ACHN (cell line): ENCODE measurements around the gene SLC2A6.
A peak's percentile ranks its signal among the peaks of the same experiment; 100 is the strongest.

ENCODE experiments used
- DNase-seq: peaks from one replicate; pipeline ENCODE4 v3.0.0-alpha.2; 2015
- in situ Hi-C: cut with HindIII; loops from 2 replicates; pipeline ENCODE4 v1.10.0; 2017; ENCODE audit warnings: low sequenced_read_pairs, low pct_ligation_motif_present, low pct_unique_long_range_greater_than_20kb

Gene SLC2A6

DNA sequence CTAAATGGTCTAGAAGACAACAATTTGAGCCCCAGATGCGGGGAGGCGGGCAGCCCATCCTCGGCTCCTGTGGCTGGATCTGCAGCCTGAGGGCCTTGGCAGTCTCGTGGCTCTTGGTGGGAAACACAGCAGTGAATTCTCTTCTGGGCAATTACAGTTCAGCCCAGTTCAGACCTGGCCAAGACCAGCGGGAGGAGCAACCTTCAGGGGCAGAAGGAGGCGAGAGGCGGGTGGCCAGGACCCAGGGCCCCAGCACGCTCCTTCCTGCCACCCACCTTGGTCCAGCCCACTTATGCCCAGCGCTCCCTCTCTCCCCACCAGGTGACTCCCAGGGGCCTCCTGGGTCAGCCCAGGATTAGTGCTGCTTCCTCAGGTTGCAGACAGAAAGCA, 38.1 kb upstream of the SLC2A6 start:
- in situ Hi-C loops = no loop called here
- no peak for DNase-seq

DNA sequence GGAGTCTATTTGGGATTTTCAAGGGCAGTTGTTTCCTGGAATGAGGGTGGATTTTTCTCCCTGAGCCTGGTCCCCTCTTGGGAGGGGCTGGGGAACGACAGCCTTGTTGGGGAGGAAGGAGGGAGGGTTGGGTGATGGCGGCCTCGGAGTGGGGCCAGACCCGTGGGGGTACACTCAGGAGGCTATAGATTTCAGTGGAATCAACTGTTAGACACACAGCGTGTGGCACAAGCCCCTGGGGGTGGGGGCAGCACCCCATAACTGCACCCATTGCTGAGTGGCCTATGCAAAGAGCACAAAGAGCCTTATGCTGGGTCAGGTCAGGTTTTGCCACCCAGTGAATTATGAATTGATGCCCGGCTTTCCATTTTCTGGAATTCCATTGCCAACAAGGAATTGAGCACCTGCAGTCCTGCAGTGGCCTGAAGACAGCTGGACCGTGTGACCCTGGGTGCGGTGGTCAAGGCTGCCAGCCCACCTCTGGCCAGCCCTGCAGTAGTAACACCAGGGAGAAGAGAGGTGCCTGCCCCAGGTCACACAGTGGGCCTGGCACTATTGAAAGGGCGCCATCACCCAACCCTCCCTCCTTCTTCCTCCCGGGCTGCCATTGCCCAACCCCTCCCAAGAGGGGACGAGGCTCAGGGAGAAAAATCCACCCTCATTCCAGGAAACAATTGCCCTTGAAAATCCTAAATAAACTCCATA, 37.5 kb upstream of the SLC2A6 start:
- no peak for DNase-seq

GRCh38 chr9:133515615-133516255, 36.8 kb upstream of the SLC2A6 start:
- in situ Hi-C loops = no loop called here
- no peak for DNase-seq

More for the DNA sequence above, 37.5 kb upstream of the SLC2A6 start:
- in situ Hi-C loops = no loop called here

DNA sequence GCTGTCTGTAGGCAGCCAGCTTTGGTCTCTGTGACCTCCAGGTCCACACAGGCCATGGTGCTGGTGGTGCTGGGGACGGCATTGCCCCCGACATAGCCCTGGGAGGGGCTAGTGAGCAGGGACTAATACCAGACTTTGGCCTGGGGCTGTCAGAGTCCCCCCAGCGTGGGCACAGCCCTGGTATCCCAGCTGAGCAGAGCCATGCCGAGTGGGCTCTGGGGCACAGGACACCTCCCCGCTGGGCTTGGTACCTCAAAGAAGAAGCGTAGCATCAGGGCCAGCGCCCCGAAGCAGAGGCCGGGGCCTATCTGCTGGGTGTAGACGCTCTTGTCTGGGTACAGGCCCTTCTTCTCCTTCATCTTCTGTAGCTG, 36.3 kb upstream of the SLC2A6 start:
- no peak for DNase-seq
- in situ Hi-C loops = no loop called here

DNA sequence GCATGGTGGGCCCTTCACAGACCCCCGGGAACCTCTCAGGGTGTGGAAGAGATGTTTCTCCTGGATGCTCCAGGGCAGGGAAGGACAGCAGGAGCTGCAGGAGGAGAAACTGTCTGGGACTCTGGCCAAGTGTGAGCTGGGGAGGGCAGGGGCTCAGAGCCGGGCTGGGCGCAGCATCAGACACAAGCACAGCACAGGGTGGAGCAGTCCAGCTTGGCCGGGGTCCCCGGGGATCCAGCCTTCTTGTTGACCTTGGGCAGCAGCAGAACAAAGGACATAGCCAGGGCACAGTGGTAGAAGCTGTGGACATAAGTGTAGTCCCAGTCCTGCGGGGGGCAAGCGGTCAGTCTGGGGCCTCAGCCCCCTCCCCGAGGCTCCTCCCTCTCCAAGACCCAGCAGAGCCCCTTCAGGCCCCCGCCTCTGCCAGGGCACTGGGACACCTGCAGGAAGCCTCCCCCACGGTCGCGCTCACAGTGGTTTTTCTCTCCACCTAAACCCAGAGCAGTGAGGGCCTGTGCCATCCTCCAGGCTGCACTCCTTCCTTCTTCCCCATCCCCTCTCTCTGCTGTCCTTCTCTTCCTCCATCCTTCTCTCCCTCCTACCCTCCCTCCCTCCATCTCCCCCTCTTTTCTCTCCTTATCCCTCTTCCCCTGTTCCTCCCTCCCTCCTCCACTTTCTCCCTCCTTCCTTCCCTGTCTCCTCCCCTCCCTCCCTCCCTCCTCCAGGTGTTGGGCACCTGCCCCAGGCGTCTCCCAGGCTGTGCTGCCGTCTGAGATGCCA, 35.8 kb upstream of the SLC2A6 start:
- no peak for DNase-seq
- in situ Hi-C loops = no loop called here

GRCh38 chr9:133513214-133514100, 34.6 kb upstream of the SLC2A6 start:
- no peak for DNase-seq
- in situ Hi-C loops = no loop called here

GRCh38 chr9:133512253-133513213, 33.6 kb upstream of the SLC2A6 start:
- no peak for DNase-seq
- in situ Hi-C loops = no loop called here

DNA sequence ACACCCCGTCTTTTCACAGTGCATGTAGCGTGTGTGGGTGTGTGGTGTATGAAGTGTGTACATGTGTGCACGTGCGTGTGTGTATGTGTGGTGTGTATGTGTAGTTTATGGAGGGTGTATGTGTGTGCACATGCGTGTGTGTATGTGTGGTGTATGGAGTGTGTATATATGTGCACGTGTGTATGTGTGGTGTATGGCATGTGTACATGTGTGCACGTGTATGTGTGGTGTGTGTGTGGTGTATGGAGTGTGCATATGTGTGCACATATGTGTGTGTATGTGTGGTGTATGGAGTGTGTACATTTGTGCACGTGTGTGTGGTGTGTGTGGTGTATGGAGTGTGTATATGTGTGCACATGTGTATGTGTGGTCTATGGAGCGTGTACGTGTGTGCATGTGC, 32.7 kb upstream of the SLC2A6 start:
- DNase-seq = no peak
- in situ Hi-C loops = no loop called here

- DNase-seq = no peak
- in situ Hi-C loops = no loop called here
Observed at GRCh38 chr9:133510926-133511505, 32.1 kb upstream of the SLC2A6 start.

DNA sequence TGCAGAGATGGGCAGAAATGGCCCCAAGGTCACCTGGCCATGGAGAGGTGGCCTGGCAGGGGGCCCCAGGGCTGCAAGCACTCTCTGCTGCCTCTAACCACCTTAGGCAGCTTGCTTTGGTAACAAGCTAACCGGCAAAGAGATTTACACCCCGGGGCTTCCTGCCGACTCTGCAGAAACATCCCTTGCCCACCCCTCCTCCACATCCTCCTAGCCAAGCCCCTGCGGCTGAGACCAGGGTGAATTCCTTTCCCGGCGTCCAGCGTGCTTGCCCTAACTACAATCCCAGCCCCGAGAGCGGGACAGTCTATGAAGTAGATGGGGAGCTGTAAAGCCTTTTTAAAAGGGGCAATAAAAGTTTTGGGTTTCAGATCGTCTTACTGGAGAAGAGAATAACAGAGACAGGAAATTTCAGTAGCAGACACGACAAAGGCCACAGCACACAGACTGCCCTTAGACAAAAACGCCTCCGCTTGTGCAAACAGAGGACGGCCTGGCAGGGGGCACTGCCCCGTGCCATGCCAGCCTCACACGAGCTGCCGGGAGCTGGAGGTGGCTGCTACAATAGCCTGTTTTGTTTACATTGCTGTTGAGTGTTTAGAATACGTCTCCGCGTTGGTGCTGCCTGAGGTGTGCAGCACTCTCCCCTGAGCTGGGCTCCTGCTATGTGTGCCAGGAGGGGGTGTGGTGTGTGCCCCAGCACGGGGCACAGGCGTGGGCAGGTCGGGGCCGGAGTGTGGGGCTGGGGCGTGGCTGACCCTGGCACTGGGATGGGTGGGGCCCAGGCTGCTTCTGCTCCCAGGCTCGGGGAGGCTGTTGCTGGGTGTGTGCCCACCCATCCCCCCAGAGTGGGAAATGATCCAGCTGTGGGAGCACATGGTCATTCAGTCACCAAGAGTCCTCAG, 30.5 kb upstream of the SLC2A6 start:
- in situ Hi-C loops = no loop called here
- no peak for DNase-seq

- in situ Hi-C loops = no loop called here
- DNase-seq = no peak
Observed at GRCh38 chr9:133508046-133508445, 29.1 kb upstream of the SLC2A6 start.

DNA sequence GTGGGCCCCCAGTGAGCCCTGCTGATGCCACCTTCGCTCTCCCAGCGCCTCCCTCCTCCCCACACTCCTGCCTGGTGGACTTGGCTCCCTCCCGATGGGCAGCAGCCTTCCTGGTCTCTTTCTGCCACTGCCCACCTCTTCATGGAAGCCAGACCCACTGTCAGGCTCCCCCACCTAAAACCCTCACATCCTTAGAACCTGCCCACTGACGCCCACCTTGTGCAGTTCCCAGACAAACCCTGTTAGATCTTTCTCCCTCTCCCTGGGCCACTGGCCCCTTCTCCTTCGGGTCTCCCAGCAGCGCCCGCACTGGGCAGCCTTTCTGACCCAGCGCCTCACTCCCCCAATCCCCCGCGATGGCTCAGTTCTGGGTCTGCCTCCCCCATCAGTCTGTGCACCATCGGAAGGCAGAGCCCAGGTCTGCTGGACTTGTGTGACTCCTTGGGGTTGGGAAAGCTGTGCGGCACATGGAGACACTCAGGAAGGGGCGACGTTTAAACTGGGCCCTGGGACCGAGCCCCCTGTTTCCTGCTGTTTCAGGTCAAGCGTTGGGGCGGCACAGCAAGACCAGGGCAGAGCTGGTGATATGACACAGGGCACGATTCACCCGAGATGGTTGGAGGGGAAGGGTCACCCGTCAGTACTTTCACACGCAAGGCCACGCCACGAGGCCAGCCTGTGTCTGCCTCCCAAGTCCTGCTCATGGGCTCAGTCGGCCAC, 28.5 kb upstream of the SLC2A6 start:
- DNase-seq = no peak
- in situ Hi-C loops = no loop called here

- DNase-seq = peak; percentile 92
- in situ Hi-C loops = no loop called here
Observed at GRCh38 chr9:133506653-133507038, 27.7 kb upstream of the SLC2A6 start.

GRCh38 chr9:133505901-133506652, 27.2 kb upstream of the SLC2A6 start:
- no peak for DNase-seq
- in situ Hi-C loops = no loop called here

DNA sequence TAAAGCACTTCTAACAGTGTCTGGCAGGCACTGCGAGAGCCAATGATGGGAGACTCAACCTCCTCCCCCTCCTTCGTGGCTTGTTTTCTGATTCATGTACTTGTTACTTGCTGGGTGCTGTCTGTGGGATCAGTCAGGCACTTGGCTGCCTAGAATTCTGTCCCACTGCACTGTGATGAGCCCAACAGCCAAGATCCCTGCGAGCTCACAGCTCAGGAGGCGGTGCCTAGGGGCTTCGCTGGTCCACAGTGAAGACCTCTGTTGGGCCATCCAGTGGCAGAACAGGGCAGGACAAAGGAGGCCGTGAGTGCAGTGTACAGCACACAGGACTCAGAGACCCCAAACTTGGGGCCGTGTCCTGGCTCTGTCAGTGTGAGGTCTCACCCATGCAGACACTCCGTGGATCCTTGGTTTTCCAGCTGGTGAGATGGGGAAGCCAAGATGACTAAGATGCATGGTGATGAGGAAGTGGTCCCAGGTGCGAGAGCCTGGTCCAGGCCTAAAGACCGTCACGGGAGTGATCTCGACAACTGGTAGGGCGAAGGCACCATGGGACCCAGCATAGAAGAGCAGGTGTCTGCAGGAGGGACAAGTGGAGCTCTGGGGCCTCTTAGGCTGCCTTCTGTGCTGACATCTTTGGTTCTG, 26.4 kb upstream of the SLC2A6 start:
- in situ Hi-C loops = no loop called here
- DNase-seq = no peak
